ENCODE data around the gene TMEM255B.

Gene TMEM255B

DNA sequence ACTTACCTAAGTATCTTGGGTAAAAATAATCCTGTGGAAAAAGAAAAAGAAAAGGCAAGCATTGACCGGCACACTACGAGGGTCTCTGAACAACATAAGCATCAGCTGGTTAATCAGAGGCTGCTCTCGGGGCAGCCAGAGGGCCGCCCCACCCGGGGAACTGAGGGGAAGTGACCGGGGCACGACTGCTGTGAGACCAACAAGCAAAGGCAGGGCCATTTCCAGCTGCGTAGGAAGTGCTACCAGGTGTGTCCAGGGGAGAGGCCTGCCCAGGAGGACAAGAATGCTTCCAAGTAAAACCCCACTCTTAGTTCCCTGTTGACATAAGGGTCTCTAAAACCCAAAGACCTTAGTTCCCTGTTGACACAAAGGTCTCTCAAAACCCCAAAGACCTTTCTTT is 89.0 kb downstream of the TMEM255B start:
- TF ChIP-seq, protein P1, sequence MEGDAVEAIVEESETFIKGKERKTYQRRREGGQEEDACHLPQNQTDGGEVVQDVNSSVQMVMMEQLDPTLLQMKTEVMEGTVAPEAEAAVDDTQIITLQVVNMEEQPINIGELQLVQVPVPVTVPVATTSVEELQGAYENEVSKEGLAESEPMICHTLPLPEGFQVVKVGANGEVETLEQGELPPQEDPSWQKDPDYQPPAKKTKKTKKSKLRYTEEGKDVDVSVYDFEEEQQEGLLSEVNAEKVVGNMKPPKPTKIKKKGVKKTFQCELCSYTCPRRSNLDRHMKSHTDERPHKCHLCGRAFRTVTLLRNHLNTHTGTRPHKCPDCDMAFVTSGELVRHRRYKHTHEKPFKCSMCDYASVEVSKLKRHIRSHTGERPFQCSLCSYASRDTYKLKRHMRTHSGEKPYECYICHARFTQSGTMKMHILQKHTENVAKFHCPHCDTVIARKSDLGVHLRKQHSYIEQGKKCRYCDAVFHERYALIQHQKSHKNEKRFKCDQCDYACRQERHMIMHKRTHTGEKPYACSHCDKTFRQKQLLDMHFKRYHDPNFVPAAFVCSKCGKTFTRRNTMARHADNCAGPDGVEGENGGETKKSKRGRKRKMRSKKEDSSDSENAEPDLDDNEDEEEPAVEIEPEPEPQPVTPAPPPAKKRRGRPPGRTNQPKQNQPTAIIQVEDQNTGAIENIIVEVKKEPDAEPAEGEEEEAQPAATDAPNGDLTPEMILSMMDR (IDR thresholded peaks at IDR 0.05; ENCODE audit: borderline replicate concordance, insufficient read depth, low read depth, low read length), result no peak
- no peak overlapping the region for H3K4me3 ChIP-seq (ENCODE audit: low read depth, low read length)

DNA sequence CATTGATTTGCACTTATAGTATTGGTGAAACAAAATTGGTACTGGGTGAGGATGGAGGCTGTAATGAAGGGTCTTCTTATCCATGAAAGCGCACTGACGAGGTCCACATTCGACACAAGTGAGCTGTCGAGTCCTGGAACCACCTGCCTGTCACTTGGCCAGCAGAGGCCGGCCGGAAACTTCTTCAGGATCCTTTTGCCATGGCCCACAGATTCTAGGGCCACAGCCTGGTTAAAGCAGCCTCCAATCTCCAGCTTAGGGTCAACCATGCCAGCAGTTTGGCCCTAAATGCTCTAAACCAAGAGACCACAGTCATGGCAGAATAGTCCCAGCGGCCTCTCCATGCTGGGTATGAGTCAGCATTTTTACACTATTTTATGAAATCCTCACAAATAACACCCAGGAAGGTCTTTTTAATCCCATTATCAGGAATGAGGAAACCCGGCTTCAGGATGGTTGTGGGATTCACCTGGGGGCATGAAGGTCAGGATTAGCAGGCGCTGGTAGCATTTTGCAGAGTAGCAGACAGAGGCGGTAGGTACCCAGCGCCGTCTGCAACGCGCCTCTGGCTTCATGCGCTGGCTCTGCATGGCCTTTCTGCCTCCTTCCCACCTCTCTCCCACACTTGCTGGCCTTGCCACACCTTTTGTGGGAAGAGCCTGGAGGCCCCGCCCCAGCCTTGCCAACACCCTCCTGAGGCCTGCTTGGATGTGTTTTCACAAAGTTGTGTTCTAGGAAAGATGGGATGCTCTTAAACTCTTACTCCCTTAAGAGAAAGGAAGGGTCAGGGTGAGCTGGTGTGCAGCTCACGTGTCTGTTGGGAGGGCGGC is 89.6 kb downstream of the TMEM255B start:
- no peak overlapping the region for H3K4me3 ChIP-seq (ENCODE audit: low read depth, low read length)
- TF ChIP-seq, protein P1 (IDR thresholded peaks at IDR 0.05; ENCODE audit: borderline replicate concordance, insufficient read depth, low read depth, low read length), result no peak

DNA sequence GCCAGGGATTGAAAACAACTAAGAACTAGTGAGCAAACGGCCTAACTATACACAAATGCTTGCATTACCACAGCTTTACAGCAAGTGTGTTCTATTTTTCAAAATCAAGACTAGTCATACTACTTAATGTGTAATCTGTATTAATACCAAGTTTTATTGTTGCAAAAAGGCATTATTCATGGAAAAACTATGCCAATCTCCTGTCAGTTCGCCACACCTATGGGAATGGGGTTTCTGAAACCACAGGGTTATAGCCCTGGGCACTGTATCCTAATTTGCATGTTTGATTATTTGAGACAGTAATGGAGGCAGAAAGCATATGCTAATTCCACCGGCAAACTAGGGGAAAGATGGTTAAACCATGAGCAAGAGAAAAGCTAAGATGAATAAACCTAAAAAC is 90.5 kb downstream of the TMEM255B start:
- no peak overlapping the region for H3K4me3 ChIP-seq (ENCODE audit: low read depth, low read length)
- TF ChIP-seq, protein P1 (IDR thresholded peaks at IDR 0.05; ENCODE audit: borderline replicate concordance, insufficient read depth, low read depth, low read length), result no peak

DNA sequence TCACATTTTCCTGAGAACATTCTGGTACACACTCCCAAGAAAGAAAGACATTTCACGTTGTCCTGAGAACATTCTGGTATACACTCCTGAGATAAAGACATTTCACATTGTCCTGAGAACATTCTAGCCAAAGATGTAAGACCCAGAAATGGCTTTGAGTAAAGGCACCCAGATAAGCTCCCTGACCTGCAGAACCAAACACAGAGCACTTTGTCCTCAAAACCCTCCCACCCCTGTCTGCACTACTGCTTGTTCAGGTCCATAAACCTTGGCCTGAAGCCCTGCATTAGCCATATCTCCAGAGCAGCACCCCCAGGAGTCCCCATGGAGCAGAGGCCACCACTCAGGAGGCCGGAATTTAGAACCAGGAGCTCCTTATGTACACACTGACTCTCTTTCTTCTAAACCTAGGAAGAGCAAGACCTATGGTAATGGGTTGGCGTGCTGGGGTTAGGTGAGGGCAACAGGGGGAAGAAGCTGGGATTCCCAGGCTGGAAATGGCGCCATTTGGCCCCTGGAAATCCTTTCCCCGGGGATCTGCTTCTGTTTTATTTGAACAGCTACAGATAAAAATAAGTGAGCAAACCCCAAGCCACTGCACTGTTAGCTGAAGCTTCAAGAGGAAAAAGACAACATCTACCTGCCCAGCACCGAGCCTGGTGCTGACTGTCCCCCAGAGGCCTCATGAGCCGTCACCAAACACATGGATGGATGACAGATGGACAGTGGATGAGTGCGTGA is 91.1 kb downstream of the TMEM255B start:
- no peak overlapping the region for H3K4me3 ChIP-seq (ENCODE audit: low read depth, low read length)
- TF ChIP-seq, protein P1 (IDR thresholded peaks at IDR 0.05; ENCODE audit: borderline replicate concordance, insufficient read depth, low read depth, low read length), result no peak

DNA sequence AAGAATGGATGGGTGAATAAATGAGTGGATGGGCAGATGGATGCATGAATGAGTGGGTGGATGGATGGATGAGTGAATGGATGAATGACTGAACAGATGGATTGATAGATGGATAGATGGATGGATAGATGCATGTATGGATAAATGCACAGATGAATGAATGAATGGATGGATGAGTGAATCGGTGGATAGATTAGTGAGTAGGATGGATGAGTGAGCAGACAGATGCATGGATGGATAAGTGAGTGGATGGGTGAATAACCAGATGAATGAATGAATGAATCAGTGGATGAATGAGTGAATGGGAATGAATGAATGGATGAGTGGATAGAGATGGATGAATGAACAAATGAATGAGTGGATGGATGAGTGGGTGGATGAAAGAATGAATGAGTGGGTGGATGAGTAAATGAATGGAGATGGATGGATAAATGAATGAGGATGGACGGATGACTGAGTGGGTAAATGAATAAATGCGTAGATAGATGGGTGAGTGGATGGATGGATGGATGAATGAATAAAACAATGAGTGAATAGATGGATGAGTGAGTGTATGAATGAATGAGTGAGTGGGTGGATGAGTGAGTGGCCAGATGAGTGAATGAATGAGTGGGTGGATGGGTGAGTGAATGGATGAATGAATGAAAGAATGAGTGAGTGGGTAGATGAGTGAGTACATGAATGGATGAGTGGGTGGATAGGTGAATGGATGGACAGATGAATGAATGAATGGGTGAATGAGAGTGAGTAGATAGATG is 91.9 kb downstream of the TMEM255B start:
- no peak overlapping the region for H3K4me3 ChIP-seq (ENCODE audit: low read depth, low read length)
- TF ChIP-seq, protein P1 (IDR thresholded peaks at IDR 0.05; ENCODE audit: borderline replicate concordance, insufficient read depth, low read depth, low read length), result no peak

DNA sequence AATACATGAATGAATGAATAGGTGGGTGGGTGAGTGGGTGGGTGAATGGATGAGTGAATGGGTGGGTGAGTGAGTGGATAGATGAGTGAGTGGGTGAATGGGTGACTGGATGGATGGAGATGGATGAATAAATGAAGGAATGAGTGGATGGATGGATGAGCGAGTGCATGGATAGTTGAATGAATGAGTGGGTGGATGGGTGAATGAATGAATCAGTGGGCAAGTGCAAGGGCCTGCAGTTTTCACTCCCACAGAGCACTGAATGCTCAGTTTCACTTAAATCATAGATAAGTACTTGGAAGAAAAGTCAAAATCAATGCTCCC is 92.4 kb downstream of the TMEM255B start:
- TF ChIP-seq, protein P1 (IDR thresholded peaks at IDR 0.05; ENCODE audit: borderline replicate concordance, insufficient read depth, low read depth, low read length), result no peak
- H3K4me3 ChIP-seq (ENCODE audit: low read depth, low read length), result no peak overlapping the region
